Kidney (tissue), 14 donors: ENCODE results near the gene LSM11. TPM values are rescaled to one million over a fixed set of nuclear protein-coding genes. Genes with fewer than 3 reads are reported as not detected.

Experiments used
- DNase-seq, 5 donors: peaks; one replicate each; pipeline ENCODE4 v3.0.0-alpha.2; 2013 to 2020
- FAIRE-seq: peaks from 2 replicates; lab custom pipeline; 2012; peaks lifted over from hg19 to GRCh38; lab: Jason Lieb, UNC
- H3K27ac ChIP-seq, 2 donors: one replicate each; pipeline ENCODE4 v1.7.0; 2013; ENCODE audit warnings: low read depth in 2 of 2, low read length in 2 of 2, inconsistent platforms in 1 of 2
- H3K27me3 ChIP-seq: one replicate; pipeline ENCODE4 v1.7.1; 2013; ENCODE audit warnings: low read length, inconsistent platforms; ENCODE audit not compliant: control insufficient read depth, insufficient read depth
- H3K36me3 ChIP-seq, 3 donors: one replicate each; pipeline versions ENCODE4 v1.7.0 to v1.7.1; 2013; ENCODE audit warnings: low read length in 3 of 3, control low read depth in 1 of 3, inconsistent platforms in 1 of 3; ENCODE audit not compliant: insufficient read depth in 3 of 3, control insufficient read depth in 2 of 3
- H3K4me1 ChIP-seq, 3 donors: one replicate each; pipeline versions ENCODE4 v1.7.0 to v1.7.1; 2013; ENCODE audit warnings: low read length in 3 of 3, inconsistent platforms in 1 of 3, low read depth in 1 of 3; ENCODE audit not compliant: control insufficient read depth in 2 of 3, insufficient read depth in 2 of 3
- H3K4me3 ChIP-seq, 3 donors: one replicate each; pipeline versions ENCODE4 v1.7.0 to v1.8.1; 2013; ENCODE audit warnings: low read length in 3 of 3, control low read depth in 1 of 3, inconsistent platforms in 1 of 3
- H3K9ac ChIP-seq, 3 donors: one replicate each; pipeline versions ENCODE4 v1.7.0 to v1.7.1; 2013; ENCODE audit warnings: low read length in 3 of 3, control low read depth in 1 of 3, inconsistent platforms in 1 of 3
- H3K9me3 ChIP-seq, 3 donors: one replicate each; pipeline versions ENCODE4 v1.7.0 to v1.7.1; 2013; ENCODE audit warnings: low read length in 3 of 3, control low read depth in 1 of 3, inconsistent platforms in 1 of 3; ENCODE audit not compliant: control insufficient read depth in 2 of 3, insufficient read depth in 1 of 3
- intact Hi-C: fragments of 100-400 bp; cut with DNase I; formaldehyde crosslinking; loops from one replicate; pipeline ENCODE4 v1.11.1; 2022
- polyA plus RNA-seq: library from polyadenylated mRNA; stranded (reverse); fragments of 350-450 nt; fragmentation: Illumina TruSeq; extraction: RNeasy Lipid Tissue Mini Kit (QIAGEN cat#74804); gene quantifications from one replicate; pipeline ENCODE4 v1.2.3, GENCODE V29; 2014; ENCODE audit warnings: low read depth, low replicate concordance; ENCODE audit not compliant: insufficient read depth
- total RNA-seq: library from RNA; stranded (reverse); fragmentation: NEBNext Ultra II Directional; extraction: Animal tissue kit (Norgen Biotek cat#: 25700); gene quantifications from one replicate; pipeline ENCODE4 v1.2.1, GENCODE V29; 2021
- TF ChIP-seq, protein P1 (sequence below): IDR thresholded peaks from 3 replicates; pipeline ENCODE4 v1.5.1; 2012; ENCODE audit warnings: mild to moderate bottlenecking, moderate library complexity, borderline replicate concordance; ENCODE audit not compliant: insufficient read depth; ENCODE audit errors: extremely low read depth
- donor health status: control.
- donor health status: control.
- donor health status: control.
- donor health status: control.
- donor health status: control.
- donor health status: DM: yes; HTN: yes; CAD: no.
- donor health status: Normal renal cell carcinoma (clear cell type).

LSM11 gene
- total and polyA plus RNA-seq, 2 donors from 2014 or later: 0.97 to 2.8 TPM

DNA sequence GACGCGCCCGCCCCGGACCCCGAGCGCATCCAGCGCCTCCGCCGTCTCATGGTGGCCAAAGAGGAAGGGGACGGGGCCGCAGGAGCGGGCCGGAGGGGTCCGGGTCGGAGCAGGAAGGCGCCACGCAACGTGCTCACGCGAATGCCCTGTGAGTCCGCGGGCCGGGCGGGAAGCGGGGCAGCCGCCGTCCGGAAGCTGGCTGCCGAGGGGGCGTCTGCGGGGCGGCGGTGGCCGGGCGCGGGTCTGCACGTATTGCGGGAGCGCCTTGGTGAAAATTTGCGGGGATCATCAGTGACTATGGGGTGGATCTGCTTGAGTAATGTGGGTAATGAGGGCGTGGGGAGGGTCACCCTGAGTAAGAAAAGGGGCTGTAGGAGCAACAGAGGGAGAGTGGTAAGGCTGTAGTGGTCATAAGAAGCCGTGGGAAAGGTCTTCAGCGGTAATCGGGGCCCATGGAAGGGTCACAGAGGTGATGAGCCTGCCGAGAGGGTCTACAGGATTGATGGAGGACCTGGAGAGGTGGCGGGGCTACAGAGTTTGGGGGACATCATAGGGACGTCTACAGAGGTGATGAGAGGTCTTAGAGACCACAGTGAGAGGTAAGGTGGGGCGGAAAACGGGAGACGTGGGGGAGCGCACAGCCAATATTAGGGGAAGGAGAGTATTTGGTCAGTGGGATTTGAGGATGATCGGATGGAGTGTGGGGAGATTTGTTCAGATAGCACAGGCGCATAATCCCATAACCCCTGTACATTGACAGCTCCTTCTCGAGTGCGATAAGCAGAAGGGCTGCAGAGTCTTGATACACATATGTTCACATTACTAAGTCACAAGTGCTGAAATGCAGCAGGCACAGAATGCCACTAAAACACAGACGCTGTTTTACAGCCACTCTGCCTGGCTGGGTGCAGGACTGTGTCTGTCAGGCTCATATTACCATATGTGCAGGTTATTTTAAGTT lies 819 bp downstream of the LSM11 start:
- Histone ChIP-seq H3K9me3 (no peaks in the 10 kb centered on the region), H3K4me3 (peak overlapping the region; percentile 74 to 89 (median 84)), H3K9ac (peak overlapping the region; percentile 0 to 84 (median 56)), H3K27me3 (no peaks in the 10 kb centered on the region), H3K36me3 (peaks cover 0 to 4% (median under 1%) of the 10 kb centered on the region in 3 donors), H3K4me1 (peaks cover 0 to 10% (median 0%) of the 10 kb centered on the region in 3 donors), H3K27ac (no peak overlapping the region)
- TF ChIP-seq, protein P1, sequence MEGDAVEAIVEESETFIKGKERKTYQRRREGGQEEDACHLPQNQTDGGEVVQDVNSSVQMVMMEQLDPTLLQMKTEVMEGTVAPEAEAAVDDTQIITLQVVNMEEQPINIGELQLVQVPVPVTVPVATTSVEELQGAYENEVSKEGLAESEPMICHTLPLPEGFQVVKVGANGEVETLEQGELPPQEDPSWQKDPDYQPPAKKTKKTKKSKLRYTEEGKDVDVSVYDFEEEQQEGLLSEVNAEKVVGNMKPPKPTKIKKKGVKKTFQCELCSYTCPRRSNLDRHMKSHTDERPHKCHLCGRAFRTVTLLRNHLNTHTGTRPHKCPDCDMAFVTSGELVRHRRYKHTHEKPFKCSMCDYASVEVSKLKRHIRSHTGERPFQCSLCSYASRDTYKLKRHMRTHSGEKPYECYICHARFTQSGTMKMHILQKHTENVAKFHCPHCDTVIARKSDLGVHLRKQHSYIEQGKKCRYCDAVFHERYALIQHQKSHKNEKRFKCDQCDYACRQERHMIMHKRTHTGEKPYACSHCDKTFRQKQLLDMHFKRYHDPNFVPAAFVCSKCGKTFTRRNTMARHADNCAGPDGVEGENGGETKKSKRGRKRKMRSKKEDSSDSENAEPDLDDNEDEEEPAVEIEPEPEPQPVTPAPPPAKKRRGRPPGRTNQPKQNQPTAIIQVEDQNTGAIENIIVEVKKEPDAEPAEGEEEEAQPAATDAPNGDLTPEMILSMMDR: no peak
- intact Hi-C loops: no loop called here
- no peak for FAIRE-seq
- DNase-seq: peak; percentile 21 to 84 (median 40)

DNA sequence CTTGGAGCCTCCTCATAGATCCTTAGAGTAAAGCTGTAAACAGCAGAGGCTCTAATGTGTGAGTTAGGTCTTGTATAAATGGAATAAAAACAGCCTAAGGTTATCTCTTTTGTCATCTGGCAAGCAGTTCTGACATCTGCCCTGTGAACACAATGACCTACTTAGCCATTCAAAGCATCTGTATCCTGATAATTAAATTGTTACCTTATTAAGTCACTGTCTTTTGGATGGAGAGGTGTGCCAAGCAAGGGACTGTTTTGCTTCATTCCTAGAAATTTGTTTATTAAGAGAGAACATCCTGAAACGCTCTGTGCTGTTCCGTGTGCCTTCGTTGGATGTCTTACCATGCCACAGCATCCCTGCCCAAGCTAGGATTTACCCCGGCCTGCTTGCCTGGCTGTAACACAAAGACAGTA lies 1.5 kb downstream of the LSM11 start:
- no peaks in the 10 kb centered on the region for H3K9me3 ChIP-seq
- intact Hi-C loops: no loop called here
- H3K4me1 ChIP-seq: peaks cover 0 to 10% (median 0%) of the 10 kb centered on the region in 3 donors
- peak overlapping the region in 2 of 3 donors; percentile 74 to 89 for H3K4me3 ChIP-seq
- FAIRE-seq: no peak
- no peak overlapping the region for H3K9ac ChIP-seq
- TF ChIP-seq, protein P1: no peak
- DNase-seq: no peak
- peaks cover 0 to under 1% (median 0%) of the 10 kb centered on the region in 3 donors for H3K36me3 ChIP-seq
- H3K27me3 ChIP-seq: no peaks in the 10 kb centered on the region
- no peak overlapping the region for H3K27ac ChIP-seq

DNA sequence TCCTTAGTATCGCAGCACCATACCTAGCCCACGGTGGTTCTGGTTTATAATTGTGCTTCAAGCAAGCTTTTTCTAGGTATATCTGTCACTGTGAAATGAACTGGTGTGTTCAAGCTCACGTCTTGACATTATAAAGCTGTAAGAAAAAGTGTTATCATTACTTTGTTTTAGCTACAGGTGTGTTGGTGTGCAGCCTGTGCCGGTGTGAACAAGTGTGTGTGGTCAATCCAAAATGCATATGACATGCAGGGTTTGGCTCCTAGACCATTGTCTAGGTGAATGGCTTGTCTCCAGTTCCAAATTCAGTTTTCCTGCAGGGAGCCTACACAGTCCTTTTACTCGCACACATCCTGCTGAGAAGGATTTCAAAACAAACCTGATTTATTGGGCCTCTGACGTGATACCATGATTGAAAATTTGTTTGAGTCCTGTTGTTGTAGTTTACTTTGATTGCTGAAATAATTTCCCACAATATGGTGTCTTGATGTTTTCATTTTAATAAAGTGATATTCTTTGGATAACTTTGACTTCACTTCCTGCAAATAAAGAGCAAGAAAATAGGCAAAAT lies 3.7 kb downstream of the LSM11 start:
- H3K9ac ChIP-seq: no peak overlapping the region
- DNase-seq (no peak), FAIRE-seq (no peak)
- H3K9me3 ChIP-seq: no peaks in the 10 kb centered on the region
- H3K27ac ChIP-seq: no peak overlapping the region
- H3K4me1 ChIP-seq: peaks cover 0 to 10% (median 0%) of the 10 kb centered on the region in 3 donors
- intact Hi-C loops: no loop called here
- no peaks in the 10 kb centered on the region for H3K27me3 ChIP-seq
- TF ChIP-seq, protein P1: no peak
- H3K36me3 ChIP-seq: peaks cover 0 to 2% (median 0%) of the 10 kb centered on the region in 3 donors
- H3K4me3 ChIP-seq: no peak overlapping the region
